IMR-90 (cell line): Measurements from ENCODE around the gene PSME2. TPM values are rescaled to one million over a fixed set of nuclear protein-coding genes. Genes with fewer than 3 reads are reported as not detected.

Source experiments
- ATAC-seq: fragments of 200-7000 bp; cut with Tn5 transposase; 2 replicates; pipeline ENCODE4 v1.9.1; 2020; ENCODE audit warnings: low read depth, mild to moderate bottlenecking, moderate library complexity
- BruUV-seq: library from RNA; stranded (reverse); fragments of 400-500 nt; replicated peaks from 2 replicates; lab custom pipeline; 2021; lab: Mats Ljungman, UMichigan
- CTCF ChIA-PET: fragments of 300-600 bp; formaldehyde crosslinking; extraction: SDS; loops from one replicate; lab custom pipeline; 2021; ENCODE audit warnings: antibody characterized with exemption; lab: Yijun Ruan, JAX
- POLR2A ChIA-PET: fragments of 300-600 bp; sonication (Branson Sonifier 250); formaldehyde crosslinking; loops from one replicate; lab custom pipeline; 2022; ENCODE audit warnings: antibody characterized with exemption; ENCODE audit not compliant: unreplicated experiment; lab: Charles Lee
- DNase-seq: peaks from one replicate; pipeline ENCODE4 v3.0.0; 2013
- H2AFZ ChIP-seq: replicated peaks from 2 replicates; pipeline ENCODE3; 2013; ENCODE audit warnings: low read length, mild to moderate bottlenecking; ENCODE audit not compliant: poor library complexity
- H2AK5ac ChIP-seq: 2 replicates; pipeline ENCODE4 v1.6.1; 2013; ENCODE audit warnings: low read depth, low read length, inconsistent platforms
- H2AK9ac ChIP-seq: replicated peaks from 2 replicates; pipeline ENCODE3; 2013; ENCODE audit warnings: mild to moderate bottlenecking, low read depth, low read length, moderate library complexity; ENCODE audit not compliant: poor library complexity
- H2BK120ac ChIP-seq: 2 replicates; pipeline ENCODE4 v1.6.1; 2013; ENCODE audit warnings: low read depth, low read length, inconsistent platforms
- H2BK15ac ChIP-seq: 3 replicates; pipeline ENCODE4 v1.6.1; 2013; ENCODE audit warnings: low read depth, low read length, inconsistent platforms
- H2BK20ac ChIP-seq: 2 replicates; pipeline ENCODE4 v1.6.1; 2013; ENCODE audit warnings: low read depth, mild to moderate bottlenecking, inconsistent platforms, low read length, moderate library complexity
- H2BK5ac ChIP-seq: 2 replicates; pipeline ENCODE4 v1.6.1; 2013; ENCODE audit warnings: mild to moderate bottlenecking, low read depth, low read length, inconsistent platforms; ENCODE audit not compliant: poor library complexity, severe bottlenecking
- H3K14ac ChIP-seq: replicated peaks from 2 replicates; pipeline ENCODE4 v1.6.1; 2013; ENCODE audit warnings: low read depth, low read length, inconsistent platforms
- H3K18ac ChIP-seq: 2 replicates; pipeline ENCODE4 v1.6.1; 2013; ENCODE audit warnings: low read depth, low read length, control low read depth
- H3K23ac ChIP-seq: 2 replicates; pipeline ENCODE4 v1.6.1; 2013; ENCODE audit warnings: low read depth, low read length, inconsistent platforms
- H3K27ac ChIP-seq: 2 replicates; pipeline ENCODE4 v1.5.1; 2013; ENCODE audit warnings: mild to moderate bottlenecking, control low read depth, low read length; ENCODE audit not compliant: insufficient read depth
- H3K27me3 ChIP-seq: 2 replicates; pipeline ENCODE4 v1.6.1; 2013; ENCODE audit warnings: low read length; ENCODE audit not compliant: control insufficient read depth, insufficient read depth
- H3K36me3 ChIP-seq: 2 replicates; pipeline ENCODE4 v1.6.1; 2013; ENCODE audit warnings: low read length, mixed read lengths; ENCODE audit not compliant: control insufficient read depth, insufficient read depth
- H3K4ac ChIP-seq: 2 replicates; pipeline ENCODE4 v1.6.1; 2013; ENCODE audit warnings: low read depth, low read length, inconsistent platforms
- H3K4me1 ChIP-seq: 2 replicates; pipeline ENCODE4 v1.6.1; 2013; ENCODE audit warnings: low read length, mixed read lengths; ENCODE audit not compliant: control insufficient read depth, insufficient read depth
- H3K4me2 ChIP-seq: 2 replicates; pipeline ENCODE4 v1.6.1; 2013; ENCODE audit warnings: low read depth, mild to moderate bottlenecking, control low read depth, low read length, moderate library complexity
- H3K4me3 ChIP-seq: 2 replicates; pipeline ENCODE4 v1.5.1; 2013; ENCODE audit warnings: low read depth, mild to moderate bottlenecking, control low read depth, low read length, moderate library complexity; ENCODE audit not compliant: insufficient read depth
- H3K56ac ChIP-seq: 2 replicates; pipeline ENCODE4 v1.6.1; 2013; ENCODE audit warnings: low read length, inconsistent platforms; ENCODE audit not compliant: insufficient read depth; ENCODE audit errors: extremely low read depth
- H3K79me1 ChIP-seq, 2 experiments: 2 replicates each; pipeline ENCODE4 v1.6.1; 2013; ENCODE audit warnings: low read length in 2 of 2, inconsistent platforms in 1 of 2, low read depth in 1 of 2
- H3K9ac ChIP-seq: 2 replicates; pipeline ENCODE4 v1.6.1; 2013; ENCODE audit warnings: low read depth, low read length, control low read depth
- H3K9me1 ChIP-seq: 2 replicates; pipeline ENCODE4 v1.6.1; 2013; ENCODE audit warnings: low read length, inconsistent platforms; ENCODE audit not compliant: insufficient read depth
- H3K9me3 ChIP-seq: 2 replicates; pipeline ENCODE4 v1.6.1; 2013; ENCODE audit warnings: low read length; ENCODE audit not compliant: control insufficient read depth, insufficient read depth
- H4K20me1 ChIP-seq: 2 replicates; pipeline ENCODE4 v1.6.1; 2013; ENCODE audit warnings: low read length, inconsistent platforms; ENCODE audit not compliant: insufficient read depth
- H4K5ac ChIP-seq: 2 replicates; pipeline ENCODE4 v1.6.1; 2013; ENCODE audit warnings: mild to moderate bottlenecking, low read depth, low read length, control low read depth
- H4K8ac ChIP-seq, 2 experiments: 2 replicates each; pipeline ENCODE4 v1.6.1; 2013; ENCODE audit warnings: low read depth in 2 of 2, low read length in 2 of 2, control low read depth in 1 of 2, inconsistent platforms in 1 of 2
- H4K91ac ChIP-seq: 2 replicates; pipeline ENCODE4 v1.6.1; 2013; ENCODE audit warnings: low read depth, low read length, inconsistent platforms; ENCODE audit not compliant: insufficient read depth
- BHLHE40 ChIP-seq: fragments of 150-350 bp; IDR thresholded peaks from 2 replicates; pipeline ENCODE4 v1.6.1; 2016; ENCODE audit warnings: mild to moderate bottlenecking, low read depth, low read length
- CHD1 ChIP-seq: IDR thresholded peaks from 2 replicates; pipeline ENCODE4 v1.6.1; 2012; ENCODE audit warnings: low read depth, low read length, improper control_type of control experiment
- CTCF ChIP-seq: conservative IDR thresholded peaks from 2 replicates; pipeline ENCODE4 v1.5.1; 2012; ENCODE audit warnings: mild to moderate bottlenecking, low read depth, low read length, improper control_type of control experiment
- ELK1 ChIP-seq: fragments of 150-350 bp; IDR thresholded peaks from 2 replicates; pipeline ENCODE4 v1.6.1; 2016; ENCODE audit warnings: low read depth, mild to moderate bottlenecking, low read length, moderate library complexity, borderline replicate concordance
- FOS ChIP-seq: fragments of 150-350 bp; IDR thresholded peaks from 2 replicates; pipeline ENCODE4 v1.6.1; 2016; ENCODE audit warnings: low read depth, low read length
- MAFK ChIP-seq: IDR thresholded peaks from 2 replicates; pipeline ENCODE4 v1.6.1; 2012; ENCODE audit warnings: low read depth, low read length, improper control_type of control experiment
- MAZ ChIP-seq: IDR thresholded peaks from 2 replicates; pipeline ENCODE4 v1.6.1; 2012; ENCODE audit warnings: low read depth, mild to moderate bottlenecking, low read length, improper control_type of control experiment, moderate library complexity, borderline replicate concordance
- MXI1 ChIP-seq: IDR thresholded peaks from 2 replicates; pipeline ENCODE4 v1.6.1; 2012; ENCODE audit warnings: low read depth, mild to moderate bottlenecking, low read length, moderate library complexity, borderline replicate concordance
- NFE2L2 ChIP-seq: fragments of 150-350 bp; IDR thresholded peaks from 2 replicates; pipeline ENCODE4 v1.6.1; 2016; ENCODE audit warnings: low read depth, mild to moderate bottlenecking, low read length
- POLR2A ChIP-seq: IDR thresholded peaks from 2 replicates; pipeline ENCODE4 v1.6.1; 2012; ENCODE audit warnings: mild to moderate bottlenecking, low read depth, low read length
- RAD21 ChIP-seq: IDR thresholded peaks from 2 replicates; pipeline ENCODE4 v1.6.1; 2012; ENCODE audit warnings: low read length, improper control_type of control experiment
- RFX5 ChIP-seq: IDR thresholded peaks from 2 replicates; pipeline ENCODE4 v1.8.0; 2012; ENCODE audit warnings: low read depth, mild to moderate bottlenecking, low read length, moderate library complexity
- SMC3 ChIP-seq: fragments of 150-350 bp; IDR thresholded peaks from 2 replicates; pipeline ENCODE4 v1.6.1; 2016; ENCODE audit warnings: low read depth, mild to moderate bottlenecking, antibody characterized with exemption, low read length, moderate library complexity
- USF2 ChIP-seq: fragments of 150-350 bp; IDR thresholded peaks from 2 replicates; pipeline ENCODE4 v1.6.1; 2017; ENCODE audit warnings: mild to moderate bottlenecking, antibody characterized with exemption, low read length, low read depth
- WGBS, 2 experiments: methylation state at CpG; one replicate each; pipeline versions ENCODE4 v1.1.5 to v1.1.7; 2013; ENCODE audit warnings: missing lambda C conversion rate in 2 of 2; ENCODE audit not compliant: insufficient read length in 1 of 2; ENCODE audit errors: extremely low coverage in 2 of 2; 5-methylcytosine and 5-hydroxymethylcytosine counted together
- dilution Hi-C: fragments of 300-500 bp; cut with HindIII; formaldehyde crosslinking; loops from one replicate; pipeline ENCODE4 v1.14.3; 2018; ENCODE audit warnings: low sequenced_read_pairs; ENCODE audit not compliant: unreplicated experiment
- in situ Hi-C: fragments of 300-500 bp; cut with MboI; formaldehyde crosslinking; loops from 3 replicates; pipeline ENCODE4 v1.14.3; 2019; ENCODE audit warnings: low sequenced_read_pairs, inconsistent platforms, mixed read lengths
- intact Hi-C: fragments of 100-400 bp; cut with micrococcal nuclease; formaldehyde crosslinking; loops from 2 replicates; pipeline ENCODE4 v1.10.0; 2022
- polyA plus RNA-seq, 3 experiments: library from polyadenylated mRNA; depleted of rRNA; stranded (reverse); fragments of >200 nt; gene quantifications; 2 replicates each; pipeline ENCODE4 v1.2.3, GENCODE V29; 2012; ENCODE audit warnings: low replicate concordance in 1 of 3
- total RNA-seq: library from RNA; depleted of rRNA; stranded (reverse); fragments of >200 nt; gene quantifications from 2 replicates; pipeline ENCODE4 v1.2.3, GENCODE V29; 2012

The PSME2 gene
- total and polyA plus RNA-seq, 2 of the 4 experiments (the other 2 are of a cell fraction): 104 to 141 TPM

- Histone ChIP-seq H4K8ac (no peak overlapping the region), H3K14ac (no peak overlapping the region), H4K5ac (no peak overlapping the region), H4K91ac (no peak overlapping the region), H3K9me3 (no peaks in the 10 kb centered on the region), H2BK5ac (no peak overlapping the region), H2AFZ (peak overlapping the region; percentile 46), H3K4ac (no peak overlapping the region), H3K27me3 (no peaks in the 10 kb centered on the region), H3K9me1 (no peaks in the 10 kb centered on the region), H3K9ac (no peak overlapping the region), H3K4me2 (no peak overlapping the region), H2AK9ac (peak overlapping the region; percentile 79), H3K79me1 (peaks cover 0 to 5% of the 10 kb centered on the region in 2 experiments; a peak in 1 of 4 replicates), H3K4me1 (peaks cover 2% of the 10 kb centered on the region; the same call in 1 of the 2 replicates), H3K36me3 (peaks cover 74% of the 10 kb centered on the region), H2AK5ac (0 out of 2 replicates have a peak overlapping the region, but pooled peaks have one; percentile 3), H2BK15ac (no peak overlapping the region), H3K4me3 (no peak overlapping the region), H3K18ac (no peak overlapping the region), H2BK20ac (no peak overlapping the region), H3K27ac (peak overlapping the region; percentile 34; the same call in 1 of the 2 replicates), H4K20me1 (no peaks in the 10 kb centered on the region), H3K56ac (no peak overlapping the region), H2BK120ac (no peak overlapping the region), H3K23ac (no peak overlapping the region)
- peak; percentile 81 for ATAC-seq
- no TSS peak for BruUV-seq
- in situ Hi-C loops: no loop called here
- WGBS, 2 experiments: 91% methylated on average over 6 of the region's 18 CpGs; no CpG with 5 or more reads in 1 of the 2 experiments
- intact Hi-C loops: no loop called here
- DNase-seq: peak; percentile 90
- ChIA-PET CTCF (interaction anchor here (0.5 to 1.1 kb wide), 2 partner anchors 11 to 1153 kb away, joined by 4 to 5 read pairs; no protein-coding TSS in a partner anchor), POLR2A (interaction anchor here (0.6 kb wide), 1 partner anchor 9 kb away, joined by 3 read pairs; no protein-coding TSS in a partner anchor)
- dilution Hi-C loops: no loop called here
- TF ChIP-seq MAFK (no peak), NFE2L2 (no peak), BHLHE40 (no peak), USF2 (no peak), MXI1 (no peak), CHD1 (no peak), ELK1 (no peak), RFX5 (no peak), SMC3 (no peak), RAD21 (no peak), CTCF (no peak), POLR2A (no peak), FOS (no peak), MAZ (no peak)
These were observed 33.8 kb upstream of the PSME2 start for GRCh38 chr14:24179961-24180796.
